ENCODE data around the gene SEC22C.
"Not testable (repeated sequence)": the region's sequence is repeated elsewhere in the genome, so short reads cannot be mapped to it uniquely, and the experiment has no call there.

Gene SEC22C

GRCh38 chr3:42582474-42583070 is 805 bp upstream of the SEC22C start:
- no peak for DNase-seq (ENCODE audit: low spot score)

GRCh38 chr3:42581400-42581708 is 413 bp downstream of the SEC22C start:
- DNase-seq (ENCODE audit: low spot score), result no peak
- FAIRE-seq, result no peak

More at GRCh38 chr3:42582474-42583070, 805 bp upstream of the SEC22C start:
- no peak for FAIRE-seq

GRCh38 chr3:42579346-42579745 is 2.4 kb downstream of the SEC22C start:
- FAIRE-seq; DNase-seq (ENCODE audit: low spot score): not testable (repeated sequence)

GRCh38 chr3:42578054-42578453 is 3.7 kb downstream of the SEC22C start:
- no peak for FAIRE-seq
- no peak for DNase-seq (ENCODE audit: low spot score)

GRCh38 chr3:42575137-42575741 is 6.5 kb downstream of the SEC22C start:
- DNase-seq (ENCODE audit: low spot score) (no peak), FAIRE-seq (no peak)

GRCh38 chr3:42572278-42572677 is 9.5 kb downstream of the SEC22C start:
- no peak for FAIRE-seq
- peak; percentile 60 for DNase-seq (ENCODE audit: low spot score)

- no peak for DNase-seq (ENCODE audit: low spot score)
These were observed 12.1 kb downstream of the SEC22C start for GRCh38 chr3:42569593-42570142.

GRCh38 chr3:42562047-42562907 is 19.5 kb downstream of the SEC22C start:
- no peak for DNase-seq (ENCODE audit: low spot score)
- FAIRE-seq, result no peak

More at GRCh38 chr3:42569593-42570142, 12.1 kb downstream of the SEC22C start:
- FAIRE-seq, result no peak

- FAIRE-seq (no peak), DNase-seq (ENCODE audit: low spot score) (no peak)
These were observed 23.9 kb downstream of the SEC22C start for GRCh38 chr3:42557854-42558253.

GRCh38 chr3:42556817-42557216 is 24.9 kb downstream of the SEC22C start:
- not testable (repeated sequence) for FAIRE-seq; DNase-seq (ENCODE audit: low spot score)

GRCh38 chr3:42556089-42556632 is 25.6 kb downstream of the SEC22C start:
- FAIRE-seq, result peak; percentile 23

GRCh38 chr3:42552830-42553229 is 28.9 kb downstream of the SEC22C start:
- FAIRE-seq, result no peak
- no peak for DNase-seq (ENCODE audit: low spot score)

More at GRCh38 chr3:42556089-42556632, 25.6 kb downstream of the SEC22C start:
- no peak for DNase-seq (ENCODE audit: low spot score)

GRCh38 chr3:42550250-42550649 is 31.5 kb downstream of the SEC22C start:
- no peak for FAIRE-seq

GRCh38 chr3:42549131-42549530 is 32.6 kb downstream of the SEC22C start:
- no peak for DNase-seq (ENCODE audit: low spot score)
- no peak for FAIRE-seq

More at GRCh38 chr3:42550250-42550649, 31.5 kb downstream of the SEC22C start:
- DNase-seq (ENCODE audit: low spot score), result no peak

- DNase-seq (ENCODE audit: low spot score), result peak; percentile 78
- peak; percentile 44 for FAIRE-seq
These were observed 34.3 kb downstream of the SEC22C start for GRCh38 chr3:42547401-42547945.

GRCh38 chr3:42546691-42547213 is 35.0 kb downstream of the SEC22C start:
- no peak for DNase-seq (ENCODE audit: low spot score)
- no peak for FAIRE-seq

GRCh38 chr3:42545284-42545900 is 36.4 kb downstream of the SEC22C start:
- DNase-seq (ENCODE audit: low spot score) (no peak), FAIRE-seq (no peak)

- FAIRE-seq (no peak), DNase-seq (ENCODE audit: low spot score) (no peak)
These were observed 37.1 kb downstream of the SEC22C start for GRCh38 chr3:42544492-42545283.

- FAIRE-seq, result no peak
- DNase-seq (ENCODE audit: low spot score), result no peak
These were observed 40.7 kb downstream of the SEC22C start for GRCh38 chr3:42541079-42541478.

All from urothelium cell line (cell line).